GM18499 (cell line): ENCODE measurements around the gene LY6G6C.

Experiments
- ATAC-seq: cut with Tn5 transposase; IDR thresholded peaks from one replicate; pipeline ENCODE4 v1.9.1; 2021; ENCODE audit warnings: moderate number of reproducible peaks; ENCODE audit not compliant: insufficient read depth, unreplicated experiment

The LY6G6C gene

GRCh38 chr6:31687321-31687720, 34.2 kb downstream of the LY6G6C start:
- no peak for ATAC-seq

- ATAC-seq: no peak
Measured at GRCh38 chr6:31686483-31686882, 35.1 kb downstream of the LY6G6C start.

- no peak for ATAC-seq
Measured at GRCh38 chr6:31683591-31683990, 38.0 kb downstream of the LY6G6C start.

- ATAC-seq: no peak
Measured at GRCh38 chr6:31681135-31681671, 40.3 kb downstream of the LY6G6C start.

- ATAC-seq: no peak
Measured at GRCh38 chr6:31680226-31681134, 41.1 kb downstream of the LY6G6C start, which contains the start of gene LY6G5C. LY6G5C (minus strand) TSS chr6:31681067; CDS start chr6:31680373, 694 bp downstream.

GRCh38 chr6:31677955-31678354, 43.6 kb downstream of the LY6G6C start:
- no peak for ATAC-seq

- no peak for ATAC-seq
Measured at GRCh38 chr6:31676904-31677303, 44.6 kb downstream of the LY6G6C start.

GRCh38 chr6:31676322-31676903, 45.1 kb downstream of the LY6G6C start:
- ATAC-seq: no peak

- no peak for ATAC-seq
Measured at GRCh38 chr6:31669676-31670075, 51.9 kb downstream of the LY6G6C start, which contains the start of gene LY6G5B. LY6G5B (plus strand) TSS chr6:31669976; CDS start chr6:31670951, 975 bp downstream.
